GM06990 (cell line): Measurements from ENCODE around the gene SCML2.
"Not testable (repeated sequence)": the region's sequence is repeated elsewhere in the genome, so short reads cannot be mapped to it uniquely, and the experiment has no call there.

ENCODE experiments used
- DNase-seq: peaks from one replicate; pipeline ENCODE4 v3.0.0-alpha.2; 2011; ENCODE audit not compliant: insufficient read length; ENCODE audit errors: extremely low read depth
- H3K27me3 ChIP-seq: replicated peaks from 2 replicates; pipeline ENCODE4 v1.6.0; 2011; ENCODE audit warnings: low read length; ENCODE audit not compliant: control insufficient read depth, insufficient read depth
- H3K36me3 ChIP-seq: 2 replicates; pipeline ENCODE4 v1.5.1; 2011; ENCODE audit warnings: low read length; ENCODE audit not compliant: control insufficient read depth, insufficient read depth
- H3K4me3 ChIP-seq: replicated peaks from 2 replicates; pipeline ENCODE4 v1.5.1; 2011; ENCODE audit warnings: low read depth, mild to moderate bottlenecking, control low read depth, low read length
- CTCF ChIP-seq: IDR thresholded peaks from 2 replicates; pipeline ENCODE4 v1.5.1; 2011; ENCODE audit warnings: low read length, control low read depth, mild to moderate bottlenecking, inconsistent platforms; ENCODE audit not compliant: insufficient read depth, poor library complexity, severe bottlenecking

SCML2 gene

GRCh38 chrX:18255059-18255458, 99.4 kb downstream of the SCML2 start:
- no peaks in the 10 kb centered on the region for H3K36me3 ChIP-seq
- TF ChIP-seq CTCF = no peak
- no peak overlapping the region for H3K4me3 ChIP-seq
- no peak for DNase-seq
- H3K27me3 ChIP-seq = no peaks in the 10 kb centered on the region

- TF ChIP-seq CTCF = no peak
- Histone ChIP-seq H3K27me3 (no peaks in the 10 kb centered on the region), H3K4me3 (no peak overlapping the region), H3K36me3 (no peaks in the 10 kb centered on the region)
- no peak for DNase-seq
These were observed 101.7 kb downstream of the SCML2 start for GRCh38 chrX:18252644-18253359.

GRCh38 chrX:18229646-18230045, 124.8 kb downstream of the SCML2 start:
- DNase-seq = not testable (repeated sequence)

GRCh38 chrX:18228069-18228468, 126.4 kb downstream of the SCML2 start:
- H3K36me3 ChIP-seq = no peaks in the 10 kb centered on the region
- no peak for TF ChIP-seq CTCF
- no peaks in the 10 kb centered on the region for H3K27me3 ChIP-seq
- no peak overlapping the region for H3K4me3 ChIP-seq
- no peak for DNase-seq

More at GRCh38 chrX:18229646-18230045, 124.8 kb downstream of the SCML2 start:
- H3K27me3 ChIP-seq, H3K36me3 ChIP-seq, H3K4me3 ChIP-seq: not testable (repeated sequence)

- H3K36me3 ChIP-seq = no peaks in the 10 kb centered on the region
- no peak overlapping the region for H3K4me3 ChIP-seq
- no peak for DNase-seq
- H3K27me3 ChIP-seq = no peaks in the 10 kb centered on the region
- TF ChIP-seq CTCF = no peak
These were observed 127.0 kb downstream of the SCML2 start for GRCh38 chrX:18227458-18227857.

- Histone ChIP-seq H3K27me3 (no peaks in the 10 kb centered on the region), H3K36me3 (no peaks in the 10 kb centered on the region), H3K4me3 (no peak within 1 kb of the TSS)
- TF ChIP-seq CTCF = no peak
- DNase-seq = no peak
These were observed 133.7 kb downstream of the SCML2 start, which contains the start of gene BEND2 for GRCh38 chrX:18220786-18221185. TSS of gene BEND2 (minus strand) at chrX:18220886. CDS start at chrX:18220750, 136 bp downstream.
